Upper lobe of left lung (tissue), 6 donors: ENCODE results near the gene BTBD9. TPM values are rescaled to one million over a fixed set of nuclear protein-coding genes. Genes with fewer than 3 reads are reported as not detected.

Experiments used
- ATAC-seq, 2 donors: fragments of 200-7000 bp; cut with Tn5 transposase; one replicate each; pipeline ENCODE4 v1.9.1; 2022; ENCODE audit warnings: mild to moderate bottlenecking in 2 of 2, moderate library complexity in 2 of 2; ENCODE audit not compliant: low FRiP score in 2 of 2
- DNase-seq, 2 donors: peaks; one replicate each; pipeline ENCODE4 v3.0.0-alpha.2; 2019 to 2020
- H3K27ac ChIP-seq, 4 donors: fragments of 200-600 bp; sonication (generic); one replicate each; pipeline ENCODE4 v1.5.1; 2016 to 2019
- H3K27me3 ChIP-seq, 4 donors: fragments of 200-600 bp; sonication (generic); one replicate each; pipeline ENCODE4 v1.5.1; 2017 to 2019
- H3K36me3 ChIP-seq, 4 donors: fragments of 200-600 bp; sonication (generic); one replicate each; pipeline ENCODE4 v1.5.1; 2016 to 2019
- H3K4me1 ChIP-seq, 4 donors: fragments of 200-600 bp; sonication (generic); one replicate each; pipeline ENCODE4 v1.5.1; 2018 to 2019
- H3K4me3 ChIP-seq, 4 donors: fragments of 200-600 bp; sonication (generic); one replicate each; pipeline ENCODE4 v1.5.1; 2017 to 2019; ENCODE audit warnings: mild to moderate bottlenecking in 2 of 4, moderate library complexity in 1 of 4
- H3K9me3 ChIP-seq, 4 donors: fragments of 200-600 bp; sonication (generic); one replicate each; pipeline ENCODE4 v1.5.1; 2018 to 2019
- EP300 ChIP-seq, 4 donors: sonication (generic); formaldehyde crosslinking; IDR thresholded peaks; one replicate each; pipeline ENCODE4 v1.5.1; 2017; ENCODE audit warnings: antibody characterized with exemption in 4 of 4, control low read depth in 2 of 4
- POLR2A ChIP-seq, 4 donors: fragments of 450-650 bp; IDR thresholded peaks; one replicate each; pipeline ENCODE4 v1.5.1; 2016 to 2017; ENCODE audit warnings: antibody characterized with exemption in 4 of 4, mild to moderate bottlenecking in 2 of 4
- POLR2AphosphoS5 ChIP-seq, 2 donors: sonication (generic); formaldehyde crosslinking; IDR thresholded peaks; one replicate each; pipeline ENCODE4 v1.5.1; 2017; ENCODE audit warnings: antibody characterized with exemption in 2 of 2
- WGBS, 2 donors: methylation state at CpG; one replicate each; pipeline ENCODE4 v1.1.5; 2017 to 2018; 5-methylcytosine and 5-hydroxymethylcytosine counted together
- total RNA-seq, 6 donors: library from RNA; depleted of rRNA in 4 of 6; stranded (reverse); fragments of >200 nt in 4 of 6; gene quantifications; one replicate each; pipeline versions ENCODE4 v1.1.0 to v1.2.1, GENCODE V29; 2016 to 2021
- TF ChIP-seq, protein P1 (sequence below), 6 experiments: fragments of 450-650 bp in 4 of 6; fragments of 200-600 bp in 2 of 6; sonication (generic) in 2 of 6; IDR thresholded peaks; one replicate each; pipeline ENCODE4 v1.5.1; 2016 to 2019; ENCODE audit warnings: antibody characterized with exemption in 6 of 6
- donor health status: DM: no; HTN: no; CAD: no; lungs with moderate emphysema.
- donor health status: DM: no; HTN: yes; CAD: no; lungs with severe emphysema.

The BTBD9 gene
- total RNA-seq, 6 donors from 2014 or later: 18.2 to 60.8 (median 44.9) TPM

GRCh38 chr6:38499529-38500096 lies 140.1 kb downstream of the BTBD9 start:
- Histone ChIP-seq H3K36me3 (no peaks in the 10 kb centered on the region), H3K27ac (no peak overlapping the region), H3K9me3 (no peaks in the 10 kb centered on the region), H3K4me3 (no peak overlapping the region), H3K27me3 (no peaks in the 10 kb centered on the region), H3K4me1 (peaks cover 0 to 3% (median 0%) of the 10 kb centered on the region in 4 donors)
- ATAC-seq (no peak), DNase-seq (no peak)
- WGBS, 2 donors: 81 to 84% methylated on average over 5 of the region's 5 CpGs
- TF ChIP-seq POLR2A (IDR thresholded peaks at IDR 0.05) (no peak), EP300 (IDR thresholded peaks at IDR 0.05) (no peak), POLR2AphosphoS5 (IDR thresholded peaks at IDR 0.05) (no peak)
- TF ChIP-seq, protein P1, sequence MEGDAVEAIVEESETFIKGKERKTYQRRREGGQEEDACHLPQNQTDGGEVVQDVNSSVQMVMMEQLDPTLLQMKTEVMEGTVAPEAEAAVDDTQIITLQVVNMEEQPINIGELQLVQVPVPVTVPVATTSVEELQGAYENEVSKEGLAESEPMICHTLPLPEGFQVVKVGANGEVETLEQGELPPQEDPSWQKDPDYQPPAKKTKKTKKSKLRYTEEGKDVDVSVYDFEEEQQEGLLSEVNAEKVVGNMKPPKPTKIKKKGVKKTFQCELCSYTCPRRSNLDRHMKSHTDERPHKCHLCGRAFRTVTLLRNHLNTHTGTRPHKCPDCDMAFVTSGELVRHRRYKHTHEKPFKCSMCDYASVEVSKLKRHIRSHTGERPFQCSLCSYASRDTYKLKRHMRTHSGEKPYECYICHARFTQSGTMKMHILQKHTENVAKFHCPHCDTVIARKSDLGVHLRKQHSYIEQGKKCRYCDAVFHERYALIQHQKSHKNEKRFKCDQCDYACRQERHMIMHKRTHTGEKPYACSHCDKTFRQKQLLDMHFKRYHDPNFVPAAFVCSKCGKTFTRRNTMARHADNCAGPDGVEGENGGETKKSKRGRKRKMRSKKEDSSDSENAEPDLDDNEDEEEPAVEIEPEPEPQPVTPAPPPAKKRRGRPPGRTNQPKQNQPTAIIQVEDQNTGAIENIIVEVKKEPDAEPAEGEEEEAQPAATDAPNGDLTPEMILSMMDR (IDR thresholded peaks at IDR 0.05): no peak

- H3K36me3 ChIP-seq: no peaks in the 10 kb centered on the region
- no peak overlapping the region for H3K27ac ChIP-seq
- ATAC-seq (peak in 1 of 2 donors; percentile 32), DNase-seq (no peak)
- no peaks in the 10 kb centered on the region for H3K9me3 ChIP-seq
- no peaks in the 10 kb centered on the region for H3K27me3 ChIP-seq
- no peak overlapping the region for H3K4me3 ChIP-seq
- WGBS, 2 donors: 68 to 69% methylated on average over 5 of the region's 5 CpGs
- TF ChIP-seq, protein P1 (IDR thresholded peaks at IDR 0.05): no peak
- no peak for TF ChIP-seq POLR2AphosphoS5 (IDR thresholded peaks at IDR 0.05)
- no peak for TF ChIP-seq EP300 (IDR thresholded peaks at IDR 0.05)
- no peak for TF ChIP-seq POLR2A (IDR thresholded peaks at IDR 0.05)
- H3K4me1 ChIP-seq: peaks cover 0 to 3% (median 0%) of the 10 kb centered on the region in 4 donors
These were observed 140.8 kb downstream of the BTBD9 start for GRCh38 chr6:38498805-38499445.

- no peaks in the 10 kb centered on the region for H3K9me3 ChIP-seq
- no peak for ATAC-seq
- no peak overlapping the region for H3K4me3 ChIP-seq
- no peaks in the 10 kb centered on the region for H3K36me3 ChIP-seq
- no peak for DNase-seq
- H3K27ac ChIP-seq: no peak overlapping the region
- no peak for TF ChIP-seq POLR2AphosphoS5 (IDR thresholded peaks at IDR 0.05)
- no peak for TF ChIP-seq POLR2A (IDR thresholded peaks at IDR 0.05)
- TF ChIP-seq, protein P1 (IDR thresholded peaks at IDR 0.05): no peak
- TF ChIP-seq EP300 (IDR thresholded peaks at IDR 0.05): no peak
- H3K27me3 ChIP-seq: no peaks in the 10 kb centered on the region
- 100% methylated on average over 1 of the region's 1 CpG for WGBS, 2 donors
- H3K4me1 ChIP-seq: peaks cover 0 to 3% (median 0%) of the 10 kb centered on the region in 4 donors
These were observed 141.6 kb downstream of the BTBD9 start for GRCh38 chr6:38498085-38498484.

DNA sequence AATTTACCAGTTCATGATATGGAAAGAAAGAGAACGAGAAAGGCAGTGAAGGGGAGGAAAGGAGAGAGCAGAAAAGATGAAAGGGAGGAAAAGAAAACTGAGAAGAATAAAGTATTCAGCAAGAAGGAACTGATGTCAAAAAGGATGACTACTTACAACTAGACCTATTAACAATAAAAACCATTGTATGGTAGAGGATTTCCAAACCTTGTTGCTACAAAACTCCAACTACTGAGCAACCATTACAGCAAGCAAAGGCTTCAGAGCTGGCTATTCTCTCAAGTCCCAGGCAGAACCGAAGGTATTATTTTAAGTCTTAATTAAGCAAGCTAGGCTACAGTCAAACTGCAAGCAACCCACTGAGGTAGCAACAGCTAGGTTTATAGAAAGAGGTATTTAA lies 142.2 kb downstream of the BTBD9 start:
- ATAC-seq: no peak
- TF ChIP-seq POLR2A (IDR thresholded peaks at IDR 0.05) (no peak), EP300 (IDR thresholded peaks at IDR 0.05) (no peak), POLR2AphosphoS5 (IDR thresholded peaks at IDR 0.05) (no peak)
- TF ChIP-seq, protein P1 (IDR thresholded peaks at IDR 0.05): no peak
- Histone ChIP-seq H3K9me3 (no peaks in the 10 kb centered on the region), H3K4me3 (no peak overlapping the region), H3K4me1 (peaks cover 0 to 3% (median 0%) of the 10 kb centered on the region in 4 donors), H3K27me3 (no peaks in the 10 kb centered on the region), H3K27ac (no peak overlapping the region), H3K36me3 (no peaks in the 10 kb centered on the region)
- 87 to 93% methylated on average over 2 of the region's 2 CpGs for WGBS, 2 donors
- no peak for DNase-seq
